ENCODE results near the gene WDR41.

DNA sequence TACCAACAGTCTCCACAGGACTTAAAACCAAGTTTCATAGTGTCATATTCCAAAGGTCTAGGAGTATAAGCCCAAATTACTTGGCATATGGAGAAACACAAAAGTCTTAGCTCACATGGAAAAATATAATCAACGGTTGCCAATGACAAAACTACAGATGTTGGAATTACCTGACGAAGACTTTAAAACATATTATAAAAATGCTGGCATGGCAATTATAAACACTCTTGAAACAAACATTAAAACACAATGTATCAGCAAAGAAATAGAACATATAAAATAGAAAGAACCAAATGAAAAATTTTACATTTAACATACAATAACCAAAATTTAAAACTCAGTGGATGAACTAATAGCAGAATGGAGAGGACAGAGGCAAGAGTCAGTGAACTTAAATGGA lies 7.9 kb upstream of the WDR41 start:
- no peak for TF ChIP-seq CTCF (IDR thresholded peaks at IDR 0.05)
- TF ChIP-seq POLR2A (IDR thresholded peaks at IDR 0.05), result no peak

Measured in right lobe of liver (tissue), 4 donors.